ENCODE results near the gene EVX2. TPM values are rescaled to one million over a fixed set of nuclear protein-coding genes. Genes with fewer than 3 reads are reported as not detected.

Gene EVX2
- total and polyA plus RNA-seq, 2 of the 13 experiments (the other 11 are each of a cell fraction or from before 2014, with no cell fraction given), result not detected

DNA sequence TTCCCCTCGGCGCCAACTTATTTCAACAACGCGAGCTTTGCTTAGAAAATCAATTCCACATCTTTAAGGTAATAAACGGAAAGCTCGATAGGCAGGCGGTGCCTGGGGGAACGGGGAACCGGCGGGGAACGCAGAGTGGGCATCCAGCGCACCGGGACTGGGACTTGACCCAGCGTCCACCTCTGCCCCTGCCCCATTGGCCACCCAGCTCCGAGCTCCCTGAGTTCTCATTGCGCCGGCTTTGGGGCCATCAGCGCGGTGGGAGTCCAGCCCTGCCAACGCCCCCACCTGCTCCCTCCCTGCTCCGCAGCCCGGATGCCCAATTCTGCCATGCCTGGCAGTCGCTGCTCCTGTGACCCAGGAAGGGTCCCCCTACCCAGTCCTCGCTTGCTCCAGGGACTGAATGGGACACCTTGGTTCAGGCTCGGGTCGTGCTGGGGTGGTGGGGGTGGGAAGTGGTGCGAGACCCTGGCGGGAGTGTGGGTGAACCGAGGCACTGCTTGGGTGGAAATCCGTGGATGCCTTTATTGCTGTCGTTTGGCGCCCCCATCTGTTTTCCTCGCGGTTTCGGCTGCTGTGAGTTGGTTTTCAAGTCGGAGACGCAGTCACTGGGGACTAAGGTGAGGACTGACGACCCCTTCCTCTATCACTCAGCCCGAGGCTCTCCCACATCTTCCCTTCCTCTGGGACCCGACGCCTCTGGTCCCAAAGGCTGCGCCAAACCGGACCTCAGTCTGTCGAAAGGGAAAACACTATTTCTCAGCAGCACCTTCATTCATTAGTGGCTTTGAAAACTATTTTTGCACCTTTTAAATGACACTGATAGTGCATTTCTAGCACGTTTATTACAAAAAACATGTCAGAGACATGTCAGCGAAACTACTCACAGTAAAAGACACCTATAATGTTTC, 2.4 kb upstream of the EVX2 start (continued):
- TF ChIP-seq ZNF619 (CRISPR knock-in tag; IDR thresholded peaks at IDR 0.05) (no peak), SMC3 (IDR thresholded peaks at IDR 0.05; ENCODE audit: low read length) (peak; percentile 72), FOXP1 (IDR thresholded peaks at IDR 0.05) (no peak), FOXP1 (CRISPR knock-in tag; IDR thresholded peaks at IDR 0.05) (no peak), PCBP2 (optimal IDR thresholded peaks at IDR 0.05; ENCODE audit: low read depth, low read length, poor library complexity, severe bottlenecking) (no peak), ZNF607 (CRISPR knock-in tag; IDR thresholded peaks at IDR 0.05; ENCODE audit: borderline replicate concordance) (no peak), MIER2 (CRISPR knock-in tag; IDR thresholded peaks at IDR 0.05) (no peak), KLF11 (CRISPR knock-in tag; IDR thresholded peaks at IDR 0.05) (no peak), IRF2 (CRISPR knock-in tag; IDR thresholded peaks at IDR 0.05) (no peak), ZNF143 (CRISPR knock-in tag; IDR thresholded peaks at IDR 0.05) (no peak), MAFG (CRISPR knock-in tag; IDR thresholded peaks at IDR 0.05) (no peak), ARHGAP35 (CRISPR knock-in tag; IDR thresholded peaks at IDR 0.05; ENCODE audit: borderline replicate concordance) (no peak; the same call in 1 of the 2 replicates), ZNF160 (CRISPR knock-in tag; IDR thresholded peaks at IDR 0.05) (no peak), HOXA9 (CRISPR knock-in tag; IDR thresholded peaks at IDR 0.05; ENCODE audit: borderline replicate concordance) (0 out of 2 replicates have a peak, but pooled peaks have one; percentile 36), CSRNP1 (CRISPR knock-in tag; IDR thresholded peaks at IDR 0.05) (no peak), FOXP4 (CRISPR knock-in tag; IDR thresholded peaks at IDR 0.05) (no peak)
- TF ChIP-seq, protein P1, sequence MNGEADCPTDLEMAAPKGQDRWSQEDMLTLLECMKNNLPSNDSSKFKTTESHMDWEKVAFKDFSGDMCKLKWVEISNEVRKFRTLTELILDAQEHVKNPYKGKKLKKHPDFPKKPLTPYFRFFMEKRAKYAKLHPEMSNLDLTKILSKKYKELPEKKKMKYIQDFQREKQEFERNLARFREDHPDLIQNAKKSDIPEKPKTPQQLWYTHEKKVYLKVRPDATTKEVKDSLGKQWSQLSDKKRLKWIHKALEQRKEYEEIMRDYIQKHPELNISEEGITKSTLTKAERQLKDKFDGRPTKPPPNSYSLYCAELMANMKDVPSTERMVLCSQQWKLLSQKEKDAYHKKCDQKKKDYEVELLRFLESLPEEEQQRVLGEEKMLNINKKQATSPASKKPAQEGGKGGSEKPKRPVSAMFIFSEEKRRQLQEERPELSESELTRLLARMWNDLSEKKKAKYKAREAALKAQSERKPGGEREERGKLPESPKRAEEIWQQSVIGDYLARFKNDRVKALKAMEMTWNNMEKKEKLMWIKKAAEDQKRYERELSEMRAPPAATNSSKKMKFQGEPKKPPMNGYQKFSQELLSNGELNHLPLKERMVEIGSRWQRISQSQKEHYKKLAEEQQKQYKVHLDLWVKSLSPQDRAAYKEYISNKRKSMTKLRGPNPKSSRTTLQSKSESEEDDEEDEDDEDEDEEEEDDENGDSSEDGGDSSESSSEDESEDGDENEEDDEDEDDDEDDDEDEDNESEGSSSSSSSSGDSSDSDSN (CRISPR knock-in tag; IDR thresholded peaks at IDR 0.05), result no peak
- TF ChIP-seq, protein P2, sequence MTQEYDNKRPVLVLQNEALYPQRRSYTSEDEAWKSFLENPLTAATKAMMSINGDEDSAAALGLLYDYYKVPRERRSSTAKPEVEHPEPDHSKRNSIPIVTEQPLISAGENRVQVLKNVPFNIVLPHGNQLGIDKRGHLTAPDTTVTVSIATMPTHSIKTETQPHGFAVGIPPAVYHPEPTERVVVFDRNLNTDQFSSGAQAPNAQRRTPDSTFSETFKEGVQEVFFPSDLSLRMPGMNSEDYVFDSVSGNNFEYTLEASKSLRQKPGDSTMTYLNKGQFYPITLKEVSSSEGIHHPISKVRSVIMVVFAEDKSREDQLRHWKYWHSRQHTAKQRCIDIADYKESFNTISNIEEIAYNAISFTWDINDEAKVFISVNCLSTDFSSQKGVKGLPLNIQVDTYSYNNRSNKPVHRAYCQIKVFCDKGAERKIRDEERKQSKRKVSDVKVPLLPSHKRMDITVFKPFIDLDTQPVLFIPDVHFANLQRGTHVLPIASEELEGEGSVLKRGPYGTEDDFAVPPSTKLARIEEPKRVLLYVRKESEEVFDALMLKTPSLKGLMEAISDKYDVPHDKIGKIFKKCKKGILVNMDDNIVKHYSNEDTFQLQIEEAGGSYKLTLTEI (CRISPR knock-in tag; conservative IDR thresholded peaks at IDR 0.05), result no peak

Measured in HepG2 (cell line).